ENCODE data around the gene ZC2HC1C. TPM values are rescaled to one million over a fixed set of nuclear protein-coding genes. Genes with fewer than 3 reads are reported as not detected.

ZC2HC1C gene
- total RNA-seq, 1 donor from 2014 or later = 3.2 TPM

DNA sequence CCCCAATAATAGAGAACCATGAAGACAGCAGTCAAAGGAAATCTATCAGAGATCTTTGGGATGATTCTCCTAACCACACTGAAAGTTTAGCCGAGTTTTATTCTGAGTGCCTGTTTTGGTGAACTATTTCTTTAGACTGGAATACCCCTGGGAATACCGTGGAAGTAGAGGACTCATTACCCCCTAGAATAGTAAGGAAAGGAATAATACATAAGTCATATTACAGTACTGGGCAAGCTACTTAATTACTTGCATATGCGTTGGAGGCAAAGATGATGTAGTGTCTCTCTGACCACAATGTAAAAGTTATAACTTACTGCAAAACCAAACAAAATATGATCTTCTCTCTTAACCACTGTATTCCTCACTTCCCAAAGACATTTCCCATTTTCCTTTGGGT, 25.5 kb downstream of the ZC2HC1C start:
- Mint-ChIP-seq H3K36me3 (ENCODE audit: unreplicated experiment) (peaks cover 6% of the 10 kb centered on the region), H3K4me1 (ENCODE audit: low read depth, unreplicated experiment) (no peaks in the 10 kb centered on the region), H3K4me3 (ENCODE audit: unreplicated experiment) (no peak overlapping the region), H3K27ac (ENCODE audit: unreplicated experiment) (no peak overlapping the region), H3K27me3 (ENCODE audit: unreplicated experiment) (no peaks in the 10 kb centered on the region), H3K9me3 (ENCODE audit: unreplicated experiment) (no peaks in the 10 kb centered on the region)
- no peak for DNase-seq
- TF ChIP-seq, protein P1, sequence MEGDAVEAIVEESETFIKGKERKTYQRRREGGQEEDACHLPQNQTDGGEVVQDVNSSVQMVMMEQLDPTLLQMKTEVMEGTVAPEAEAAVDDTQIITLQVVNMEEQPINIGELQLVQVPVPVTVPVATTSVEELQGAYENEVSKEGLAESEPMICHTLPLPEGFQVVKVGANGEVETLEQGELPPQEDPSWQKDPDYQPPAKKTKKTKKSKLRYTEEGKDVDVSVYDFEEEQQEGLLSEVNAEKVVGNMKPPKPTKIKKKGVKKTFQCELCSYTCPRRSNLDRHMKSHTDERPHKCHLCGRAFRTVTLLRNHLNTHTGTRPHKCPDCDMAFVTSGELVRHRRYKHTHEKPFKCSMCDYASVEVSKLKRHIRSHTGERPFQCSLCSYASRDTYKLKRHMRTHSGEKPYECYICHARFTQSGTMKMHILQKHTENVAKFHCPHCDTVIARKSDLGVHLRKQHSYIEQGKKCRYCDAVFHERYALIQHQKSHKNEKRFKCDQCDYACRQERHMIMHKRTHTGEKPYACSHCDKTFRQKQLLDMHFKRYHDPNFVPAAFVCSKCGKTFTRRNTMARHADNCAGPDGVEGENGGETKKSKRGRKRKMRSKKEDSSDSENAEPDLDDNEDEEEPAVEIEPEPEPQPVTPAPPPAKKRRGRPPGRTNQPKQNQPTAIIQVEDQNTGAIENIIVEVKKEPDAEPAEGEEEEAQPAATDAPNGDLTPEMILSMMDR (IDR thresholded peaks at IDR 0.05; ENCODE audit: partially characterized antibody, unreplicated experiment) = no peak

DNA sequence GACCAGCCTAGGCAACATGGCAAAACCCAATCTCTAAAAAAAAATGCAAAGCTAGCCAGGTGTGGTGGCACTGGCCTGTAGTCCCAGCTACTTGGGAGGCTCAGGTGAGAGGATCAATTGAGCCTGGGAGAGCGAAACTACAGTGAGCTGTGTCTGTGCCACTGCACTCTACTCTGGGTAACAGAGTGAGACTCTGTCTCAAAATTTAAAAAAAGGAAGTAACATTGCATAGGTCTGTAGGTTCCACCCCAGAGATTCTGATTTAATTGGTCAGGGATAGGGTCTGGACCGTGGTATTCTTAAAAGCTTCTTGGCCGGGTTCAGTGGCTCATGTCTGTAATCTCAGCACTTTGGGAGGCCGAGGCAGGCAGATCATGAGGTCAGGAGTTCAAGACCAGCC, 26.2 kb downstream of the ZC2HC1C start:
- H3K27ac Mint-ChIP-seq (ENCODE audit: unreplicated experiment) = no peak overlapping the region
- H3K9me3 Mint-ChIP-seq (ENCODE audit: unreplicated experiment) = no peaks in the 10 kb centered on the region
- no peak for DNase-seq
- H3K4me3 Mint-ChIP-seq (ENCODE audit: unreplicated experiment) = no peak overlapping the region
- no peaks in the 10 kb centered on the region for H3K4me1 Mint-ChIP-seq (ENCODE audit: low read depth, unreplicated experiment)
- H3K36me3 Mint-ChIP-seq (ENCODE audit: unreplicated experiment) = peaks cover 6% of the 10 kb centered on the region
- H3K27me3 Mint-ChIP-seq (ENCODE audit: unreplicated experiment) = no peaks in the 10 kb centered on the region
- TF ChIP-seq, protein P1 (IDR thresholded peaks at IDR 0.05; ENCODE audit: partially characterized antibody, unreplicated experiment) = no peak

DNA sequence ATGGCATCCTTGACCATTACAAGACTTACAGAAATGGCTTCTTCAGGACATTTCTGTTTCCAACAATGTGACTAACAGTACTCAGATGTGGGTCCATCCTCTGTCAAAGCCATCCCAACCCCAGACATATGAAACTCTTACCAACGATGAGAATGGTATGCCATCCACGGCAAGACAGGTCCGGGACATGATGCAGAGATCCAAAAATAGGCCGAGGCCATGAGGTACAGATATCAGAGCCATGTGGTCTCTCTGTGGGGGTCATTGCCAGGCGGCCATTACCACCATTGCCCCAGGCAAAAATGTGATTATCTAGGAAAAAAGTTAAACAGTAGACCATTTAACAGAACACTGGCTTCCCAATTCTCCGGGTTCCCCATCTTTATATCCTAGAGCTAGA, 27.5 kb downstream of the ZC2HC1C start:
- Mint-ChIP-seq H3K27me3 (ENCODE audit: unreplicated experiment) (no peaks in the 10 kb centered on the region), H3K4me3 (ENCODE audit: unreplicated experiment) (no peak overlapping the region), H3K36me3 (ENCODE audit: unreplicated experiment) (peaks cover 6% of the 10 kb centered on the region), H3K9me3 (ENCODE audit: unreplicated experiment) (no peaks in the 10 kb centered on the region), H3K4me1 (ENCODE audit: low read depth, unreplicated experiment) (no peaks in the 10 kb centered on the region), H3K27ac (ENCODE audit: unreplicated experiment) (no peak overlapping the region)
- TF ChIP-seq, protein P1 (IDR thresholded peaks at IDR 0.05; ENCODE audit: partially characterized antibody, unreplicated experiment) = no peak
- DNase-seq = no peak

DNA sequence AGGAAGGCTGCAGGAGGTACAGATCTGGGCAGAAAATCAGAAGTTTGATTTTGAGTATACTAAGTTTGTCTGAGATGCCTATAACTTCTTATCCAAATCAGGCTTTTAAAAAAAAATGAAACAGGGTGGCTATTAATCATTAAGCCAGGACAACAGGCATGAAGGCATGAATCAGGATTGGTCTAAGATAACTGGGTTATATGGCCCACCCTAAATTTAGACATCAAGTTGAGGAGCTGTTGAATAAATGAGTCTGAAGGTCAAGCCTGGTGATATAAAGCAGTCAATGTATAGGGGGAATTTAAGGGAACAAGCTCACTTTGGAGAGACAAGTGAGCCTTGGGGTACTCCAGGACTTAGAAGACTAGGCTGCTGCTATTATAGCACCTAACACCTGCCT, 28.8 kb downstream of the ZC2HC1C start:
- H3K9me3 Mint-ChIP-seq (ENCODE audit: unreplicated experiment) = peaks cover 1% of the 10 kb centered on the region
- no peaks in the 10 kb centered on the region for H3K4me1 Mint-ChIP-seq (ENCODE audit: low read depth, unreplicated experiment)
- DNase-seq = no peak
- H3K27ac Mint-ChIP-seq (ENCODE audit: unreplicated experiment) = no peak overlapping the region
- peaks cover 6% of the 10 kb centered on the region for H3K36me3 Mint-ChIP-seq (ENCODE audit: unreplicated experiment)
- TF ChIP-seq, protein P1 (IDR thresholded peaks at IDR 0.05; ENCODE audit: partially characterized antibody, unreplicated experiment) = no peak
- H3K27me3 Mint-ChIP-seq (ENCODE audit: unreplicated experiment) = no peaks in the 10 kb centered on the region
- no peak overlapping the region for H3K4me3 Mint-ChIP-seq (ENCODE audit: unreplicated experiment)

DNA sequence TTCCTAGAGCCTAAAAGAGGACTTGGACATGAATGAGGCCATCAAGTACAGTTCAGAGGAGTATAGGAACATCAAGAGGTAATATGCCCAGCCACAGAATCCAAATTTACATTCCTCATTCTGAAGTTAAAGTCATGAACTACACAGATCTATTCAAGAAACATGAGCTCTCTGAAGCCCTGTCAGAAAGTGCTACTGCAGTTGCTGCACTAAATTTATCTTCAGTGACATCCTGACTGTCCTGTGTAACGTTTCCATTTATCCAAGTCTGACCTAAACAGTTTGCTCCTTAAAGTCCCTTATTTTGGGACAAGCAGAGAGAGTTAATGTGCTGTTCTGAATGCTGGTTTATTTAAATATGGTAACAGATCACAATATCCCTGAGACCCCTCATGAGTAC, 29.2 kb downstream of the ZC2HC1C start:
- Mint-ChIP-seq H3K4me1 (ENCODE audit: low read depth, unreplicated experiment) (no peaks in the 10 kb centered on the region), H3K4me3 (ENCODE audit: unreplicated experiment) (no peak overlapping the region), H3K36me3 (ENCODE audit: unreplicated experiment) (peaks cover 6% of the 10 kb centered on the region), H3K27me3 (ENCODE audit: unreplicated experiment) (no peaks in the 10 kb centered on the region), H3K27ac (ENCODE audit: unreplicated experiment) (no peak overlapping the region), H3K9me3 (ENCODE audit: unreplicated experiment) (peaks cover 1% of the 10 kb centered on the region)
- TF ChIP-seq, protein P1 (IDR thresholded peaks at IDR 0.05; ENCODE audit: partially characterized antibody, unreplicated experiment) = no peak
- DNase-seq = no peak

Measured in glutamatergic neuron (in vitro differentiated cells).